Measurements from ENCODE around the gene DAZAP1.

The DAZAP1 gene

DNA sequence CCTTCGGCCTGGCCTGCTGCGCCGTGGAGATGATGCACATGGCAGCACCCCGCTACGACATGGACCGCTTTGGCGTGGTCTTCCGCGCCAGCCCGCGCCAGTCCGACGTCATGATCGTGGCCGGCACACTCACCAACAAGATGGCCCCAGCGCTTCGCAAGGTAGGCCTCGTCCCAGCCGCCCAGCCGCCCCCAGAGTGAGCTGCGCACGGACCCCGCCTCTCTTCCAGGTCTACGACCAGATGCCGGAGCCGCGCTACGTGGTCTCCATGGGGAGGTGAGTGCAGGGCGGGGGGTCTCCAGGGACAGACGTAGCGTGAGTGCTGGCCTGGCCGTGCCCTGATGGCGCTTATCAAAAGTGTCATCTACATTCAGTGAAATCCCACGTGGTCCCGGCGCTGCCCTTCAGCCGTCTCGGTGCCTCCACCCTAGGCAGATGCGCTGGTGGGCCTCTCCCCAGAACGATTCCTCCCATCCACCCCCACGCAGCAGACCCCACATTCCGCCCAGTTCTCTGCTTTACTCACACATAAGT, 16.4 kb upstream of the DAZAP1 start:
- H3K4me3 ChIP-seq (ENCODE audit: low read length, poor library complexity, severe bottlenecking) = no peak overlapping the region
- no peaks in the 10 kb centered on the region for H4K20me1 ChIP-seq (ENCODE audit: insufficient read depth, low read length, poor library complexity, severe bottlenecking)
- H3K4me2 ChIP-seq (ENCODE audit: low read depth, low read length, poor library complexity, severe bottlenecking) = no peak overlapping the region
- H3K9ac ChIP-seq (ENCODE audit: low read depth, low read length, poor library complexity, severe bottlenecking) = no peak overlapping the region
- TF ChIP-seq EZH2phosphoT487 (IDR thresholded peaks at IDR 0.05; ENCODE audit: borderline replicate concordance) = no peak
- TF ChIP-seq, protein P1, sequence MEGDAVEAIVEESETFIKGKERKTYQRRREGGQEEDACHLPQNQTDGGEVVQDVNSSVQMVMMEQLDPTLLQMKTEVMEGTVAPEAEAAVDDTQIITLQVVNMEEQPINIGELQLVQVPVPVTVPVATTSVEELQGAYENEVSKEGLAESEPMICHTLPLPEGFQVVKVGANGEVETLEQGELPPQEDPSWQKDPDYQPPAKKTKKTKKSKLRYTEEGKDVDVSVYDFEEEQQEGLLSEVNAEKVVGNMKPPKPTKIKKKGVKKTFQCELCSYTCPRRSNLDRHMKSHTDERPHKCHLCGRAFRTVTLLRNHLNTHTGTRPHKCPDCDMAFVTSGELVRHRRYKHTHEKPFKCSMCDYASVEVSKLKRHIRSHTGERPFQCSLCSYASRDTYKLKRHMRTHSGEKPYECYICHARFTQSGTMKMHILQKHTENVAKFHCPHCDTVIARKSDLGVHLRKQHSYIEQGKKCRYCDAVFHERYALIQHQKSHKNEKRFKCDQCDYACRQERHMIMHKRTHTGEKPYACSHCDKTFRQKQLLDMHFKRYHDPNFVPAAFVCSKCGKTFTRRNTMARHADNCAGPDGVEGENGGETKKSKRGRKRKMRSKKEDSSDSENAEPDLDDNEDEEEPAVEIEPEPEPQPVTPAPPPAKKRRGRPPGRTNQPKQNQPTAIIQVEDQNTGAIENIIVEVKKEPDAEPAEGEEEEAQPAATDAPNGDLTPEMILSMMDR (conservative IDR thresholded peaks at IDR 0.05; ENCODE audit: low read length) = no peak
- H3K9me3 ChIP-seq (ENCODE audit: insufficient read depth, low read depth, low read length) = no peaks in the 10 kb centered on the region
- peaks cover 4% of the 10 kb centered on the region for H3K79me2 ChIP-seq (ENCODE audit: insufficient read depth, low read length)
- no peaks in the 10 kb centered on the region for H3K27me3 ChIP-seq (ENCODE audit: insufficient read depth, low read length, poor library complexity, severe bottlenecking)
- H3K36me3 ChIP-seq (ENCODE audit: insufficient read depth, low read length) = peaks cover 11% of the 10 kb centered on the region; the same call in 1 of the 2 replicates
- H3K4me1 ChIP-seq (ENCODE audit: insufficient read depth, low read length, poor library complexity, severe bottlenecking) = no peaks in the 10 kb centered on the region
- no peak overlapping the region for H2AFZ ChIP-seq (ENCODE audit: low read length)
- no peaks in the 10 kb centered on the region for H3F3A ChIP-seq (ENCODE audit: low read depth)
- no peaks in the 10 kb centered on the region for H3K9me2 ChIP-seq (replicated peaks; ENCODE audit: low read depth, low read length)

DNA sequence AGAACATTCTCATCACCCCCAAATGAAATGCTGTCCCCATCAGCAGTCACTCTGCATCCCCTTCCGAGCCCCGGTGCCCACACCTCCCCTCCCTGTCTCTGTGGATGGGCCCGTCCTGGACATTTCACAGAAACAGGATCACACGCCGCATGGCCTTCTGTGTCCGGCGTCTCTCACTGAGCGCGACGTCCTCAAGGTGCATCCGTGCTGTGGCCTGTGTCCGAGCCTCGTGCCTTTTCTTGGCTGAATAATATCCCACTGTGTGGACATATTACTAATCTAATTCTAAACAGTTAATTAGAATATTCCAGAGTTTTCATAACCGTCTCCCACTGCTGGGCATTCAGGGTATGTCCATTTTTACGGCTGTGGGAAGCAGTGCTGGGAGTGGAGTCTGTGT, 15.0 kb upstream of the DAZAP1 start:
- no peak overlapping the region for H3K4me3 ChIP-seq (ENCODE audit: low read length, poor library complexity, severe bottlenecking)
- no peaks in the 10 kb centered on the region for H3K9me3 ChIP-seq (ENCODE audit: insufficient read depth, low read depth, low read length)
- H2AFZ ChIP-seq (ENCODE audit: low read length) = no peak overlapping the region
- no peak overlapping the region for H3K9ac ChIP-seq (ENCODE audit: low read depth, low read length, poor library complexity, severe bottlenecking)
- no peaks in the 10 kb centered on the region for H4K20me1 ChIP-seq (ENCODE audit: insufficient read depth, low read length, poor library complexity, severe bottlenecking)
- H3K4me2 ChIP-seq (ENCODE audit: low read depth, low read length, poor library complexity, severe bottlenecking) = no peak overlapping the region
- H3K4me1 ChIP-seq (ENCODE audit: insufficient read depth, low read length, poor library complexity, severe bottlenecking) = no peaks in the 10 kb centered on the region
- peaks cover 11% of the 10 kb centered on the region; the same call in 1 of the 2 replicates for H3K36me3 ChIP-seq (ENCODE audit: insufficient read depth, low read length)
- H3K27me3 ChIP-seq (ENCODE audit: insufficient read depth, low read length, poor library complexity, severe bottlenecking) = no peaks in the 10 kb centered on the region
- TF ChIP-seq, protein P1 (conservative IDR thresholded peaks at IDR 0.05; ENCODE audit: low read length) = no peak
- TF ChIP-seq EZH2phosphoT487 (IDR thresholded peaks at IDR 0.05; ENCODE audit: borderline replicate concordance) = no peak
- H3K9me2 ChIP-seq (replicated peaks; ENCODE audit: low read depth, low read length) = no peaks in the 10 kb centered on the region
- H3F3A ChIP-seq (ENCODE audit: low read depth) = no peaks in the 10 kb centered on the region
- no peaks in the 10 kb centered on the region for H3K79me2 ChIP-seq (ENCODE audit: insufficient read depth, low read length)

DNA sequence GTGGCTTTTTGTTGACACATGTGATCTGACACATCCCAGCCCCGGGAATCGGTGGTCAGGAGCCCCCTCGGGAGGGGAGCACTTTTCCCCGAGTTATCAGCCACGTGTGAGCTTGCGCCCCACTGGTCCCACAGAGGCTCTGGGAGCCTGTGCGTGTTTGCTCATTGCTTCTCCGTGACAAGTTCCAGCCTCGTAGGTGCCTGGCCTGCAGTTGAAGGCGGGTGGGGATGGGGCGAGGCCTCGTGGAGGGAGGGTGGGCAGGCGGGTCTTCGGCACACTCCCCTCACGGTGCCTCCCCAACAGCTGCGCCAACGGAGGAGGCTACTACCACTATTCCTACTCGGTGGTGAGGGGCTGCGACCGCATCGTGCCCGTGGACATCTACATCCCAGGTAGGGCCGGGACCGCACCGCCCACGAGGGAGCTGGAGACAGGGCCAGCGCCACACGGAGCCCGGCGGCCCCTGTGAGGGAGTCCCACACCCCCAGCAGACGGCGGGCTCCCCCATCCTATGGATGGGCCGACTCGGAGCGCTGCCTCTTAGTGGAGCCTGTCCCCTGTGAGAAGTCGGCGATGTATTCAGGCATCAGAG, 14.4 kb upstream of the DAZAP1 start:
- no peaks in the 10 kb centered on the region for H4K20me1 ChIP-seq (ENCODE audit: insufficient read depth, low read length, poor library complexity, severe bottlenecking)
- H3F3A ChIP-seq (ENCODE audit: low read depth) = no peaks in the 10 kb centered on the region
- H3K4me2 ChIP-seq (ENCODE audit: low read depth, low read length, poor library complexity, severe bottlenecking) = no peak overlapping the region
- no peak overlapping the region for H2AFZ ChIP-seq (ENCODE audit: low read length)
- H3K79me2 ChIP-seq (ENCODE audit: insufficient read depth, low read length) = no peaks in the 10 kb centered on the region
- H3K9ac ChIP-seq (ENCODE audit: low read depth, low read length, poor library complexity, severe bottlenecking) = no peak overlapping the region
- TF ChIP-seq EZH2phosphoT487 (IDR thresholded peaks at IDR 0.05; ENCODE audit: borderline replicate concordance) = no peak
- TF ChIP-seq, protein P1 (conservative IDR thresholded peaks at IDR 0.05; ENCODE audit: low read length) = no peak
- no peaks in the 10 kb centered on the region for H3K4me1 ChIP-seq (ENCODE audit: insufficient read depth, low read length, poor library complexity, severe bottlenecking)
- no peaks in the 10 kb centered on the region for H3K9me3 ChIP-seq (ENCODE audit: insufficient read depth, low read depth, low read length)
- peaks cover 11% of the 10 kb centered on the region; the same call in 1 of the 2 replicates for H3K36me3 ChIP-seq (ENCODE audit: insufficient read depth, low read length)
- H3K4me3 ChIP-seq (ENCODE audit: low read length, poor library complexity, severe bottlenecking) = no peak overlapping the region
- H3K27me3 ChIP-seq (ENCODE audit: insufficient read depth, low read length, poor library complexity, severe bottlenecking) = no peaks in the 10 kb centered on the region
- no peaks in the 10 kb centered on the region for H3K9me2 ChIP-seq (replicated peaks; ENCODE audit: low read depth, low read length)

All from Loucy (cell line).